Mucosa of descending colon (tissue), 3 donors: Measurements from ENCODE around the gene PDLIM1. TPM values are rescaled to one million over a fixed set of nuclear protein-coding genes. Genes with fewer than 3 reads are reported as not detected.

Experiments
- ATAC-seq: fragments of 200-7000 bp; cut with Tn5 transposase; one replicate; pipeline ENCODE4 v1.9.1; 2020; ENCODE audit warnings: mild to moderate bottlenecking, moderate library complexity
- DNase-seq, 3 donors: peaks; one replicate each; pipeline ENCODE4 v3.0.0-alpha.2; 2020
- H3K36me3 ChIP-seq: fragments of 200-600 bp; one replicate; pipeline ENCODE4 v1.8.0; 2021; ENCODE audit warnings: low read depth, mild to moderate bottlenecking
- H3K4me1 ChIP-seq: fragments of 200-600 bp; one replicate; pipeline ENCODE4 v1.8.0; 2021; ENCODE audit warnings: low read depth, mild to moderate bottlenecking
- H3K4me3 ChIP-seq: fragments of 200-600 bp; one replicate; pipeline ENCODE4 v1.8.0; 2021; ENCODE audit warnings: mild to moderate bottlenecking
- H3K9me3 ChIP-seq: fragments of 200-600 bp; one replicate; pipeline ENCODE4 v1.8.0; 2021; ENCODE audit warnings: mild to moderate bottlenecking
- intact Hi-C, 2 donors: fragments of 100-400 bp; cut with DNase I in 1 of 2; cut with micrococcal nuclease in 1 of 2; formaldehyde crosslinking; loops; one replicate each; pipeline versions ENCODE4 v1.11.0 to v1.11.1; 2022; cut with DNase I, micrococcal nuclease
- total RNA-seq, 3 donors: library from RNA; stranded (reverse); fragmentation: NEBNext Ultra II Directional in 2 of 3; extraction: Animal tissue kit (Norgen Biotek cat#: 25700) in 2 of 3; gene quantifications; one replicate each; pipeline versions ENCODE4 v1.2.1 to v1.2.4, GENCODE V29; 2021 to 2023
- TF ChIP-seq, protein P1 (sequence below): fragments of 200-600 bp; IDR thresholded peaks from one replicate; pipeline ENCODE4 v1.8.0; 2022; ENCODE audit warnings: antibody characterized with exemption, mild to moderate bottlenecking
- donor health status: DM: no; HTN: no; CAD: no; lungs with moderate emphysema.
- donor health status: DM: no; HTN: no; CAD: no.
- donor health status: DM: no; HTN: yes; CAD: no.

PDLIM1 gene
- total RNA-seq, 3 donors from 2014 or later, result 177 to 434 (median 373) TPM

DNA sequence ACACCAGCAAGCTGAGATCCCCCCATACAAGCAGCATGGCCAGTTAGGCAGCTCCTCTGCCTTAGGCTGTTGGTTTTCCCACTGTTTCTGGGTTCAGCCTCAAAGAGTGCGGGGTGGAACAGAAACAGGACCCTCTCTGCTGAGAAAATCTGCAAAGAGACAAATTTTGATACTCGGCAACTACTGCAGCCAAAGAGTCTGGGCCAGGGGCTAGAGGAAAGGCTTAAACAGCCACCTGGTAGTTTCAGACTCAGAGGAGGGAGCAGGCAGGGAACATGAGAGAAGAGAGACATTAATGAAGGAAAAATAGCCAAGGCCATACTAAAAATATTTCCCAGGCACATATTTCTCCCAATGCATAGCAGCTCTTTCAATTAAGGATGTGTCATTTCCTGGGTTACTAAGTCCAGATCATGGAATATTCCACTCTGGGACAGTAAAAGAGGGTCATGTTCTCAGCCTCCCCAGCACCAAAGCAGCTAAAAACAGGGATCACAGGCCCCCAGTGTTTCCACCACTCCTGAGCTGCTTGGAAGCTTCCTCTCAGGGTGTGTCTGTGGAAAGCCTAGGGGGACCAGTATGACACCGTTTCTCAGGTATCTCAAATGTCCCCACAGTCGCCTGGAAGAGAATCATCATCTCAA, 29.8 kb downstream of the PDLIM1 start:
- intact Hi-C loops, result no loop called here
- DNase-seq (no peak), ATAC-seq (no peak)
- TF ChIP-seq, protein P1, sequence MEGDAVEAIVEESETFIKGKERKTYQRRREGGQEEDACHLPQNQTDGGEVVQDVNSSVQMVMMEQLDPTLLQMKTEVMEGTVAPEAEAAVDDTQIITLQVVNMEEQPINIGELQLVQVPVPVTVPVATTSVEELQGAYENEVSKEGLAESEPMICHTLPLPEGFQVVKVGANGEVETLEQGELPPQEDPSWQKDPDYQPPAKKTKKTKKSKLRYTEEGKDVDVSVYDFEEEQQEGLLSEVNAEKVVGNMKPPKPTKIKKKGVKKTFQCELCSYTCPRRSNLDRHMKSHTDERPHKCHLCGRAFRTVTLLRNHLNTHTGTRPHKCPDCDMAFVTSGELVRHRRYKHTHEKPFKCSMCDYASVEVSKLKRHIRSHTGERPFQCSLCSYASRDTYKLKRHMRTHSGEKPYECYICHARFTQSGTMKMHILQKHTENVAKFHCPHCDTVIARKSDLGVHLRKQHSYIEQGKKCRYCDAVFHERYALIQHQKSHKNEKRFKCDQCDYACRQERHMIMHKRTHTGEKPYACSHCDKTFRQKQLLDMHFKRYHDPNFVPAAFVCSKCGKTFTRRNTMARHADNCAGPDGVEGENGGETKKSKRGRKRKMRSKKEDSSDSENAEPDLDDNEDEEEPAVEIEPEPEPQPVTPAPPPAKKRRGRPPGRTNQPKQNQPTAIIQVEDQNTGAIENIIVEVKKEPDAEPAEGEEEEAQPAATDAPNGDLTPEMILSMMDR, result no peak
- Histone ChIP-seq H3K9me3 (no peaks in the 10 kb centered on the region), H3K4me1 (peaks cover 9% of the 10 kb centered on the region), H3K36me3 (no peaks in the 10 kb centered on the region), H3K4me3 (no peak overlapping the region)

DNA sequence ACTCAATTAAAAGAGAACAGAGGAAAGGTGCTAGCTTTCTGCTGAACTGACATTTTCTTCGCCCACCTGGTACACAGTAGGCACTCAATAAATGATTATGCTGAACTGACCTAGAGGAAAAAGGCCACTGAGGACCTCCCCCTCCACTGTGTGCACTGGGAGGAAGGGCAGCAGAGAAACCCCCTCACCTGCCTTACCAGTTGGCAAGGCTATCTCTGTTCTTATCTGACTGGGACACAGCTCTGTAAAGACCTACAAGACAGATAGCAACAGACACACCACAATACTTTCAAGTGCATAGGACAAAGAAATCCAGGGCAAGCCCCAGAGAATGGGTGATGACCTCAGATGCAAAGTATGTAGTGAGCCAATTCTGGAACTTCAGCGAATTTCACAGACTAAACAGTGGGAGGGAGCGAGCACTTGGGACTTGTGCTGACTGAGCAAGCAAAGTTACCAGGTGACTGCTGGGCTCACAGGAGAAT, 30.4 kb downstream of the PDLIM1 start:
- no peak overlapping the region for H3K4me3 ChIP-seq
- no peak for DNase-seq
- intact Hi-C loops, result no loop called here
- peak; percentile 46 for ATAC-seq
- H3K4me1 ChIP-seq, result peaks cover 6% of the 10 kb centered on the region
- no peaks in the 10 kb centered on the region for H3K36me3 ChIP-seq
- no peaks in the 10 kb centered on the region for H3K9me3 ChIP-seq
- TF ChIP-seq, protein P1, result no peak

DNA sequence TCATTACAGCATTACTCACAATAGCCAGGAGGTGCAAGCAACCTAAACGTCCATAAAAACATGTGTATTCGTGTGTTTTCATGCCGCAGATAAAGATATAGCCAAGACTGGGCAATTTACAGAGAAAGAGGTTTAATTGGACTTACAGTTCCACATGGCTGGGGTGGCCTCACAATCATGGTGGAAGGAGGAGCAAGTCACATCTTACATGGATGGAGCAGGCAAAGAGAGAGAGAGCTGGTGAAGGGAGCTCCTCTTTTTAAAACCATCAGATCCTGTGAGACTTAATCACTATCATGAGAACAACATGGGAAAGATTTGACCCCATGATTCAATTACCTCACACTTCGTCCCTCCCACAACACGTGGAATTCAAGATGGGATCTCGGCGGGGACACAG, 33.0 kb downstream of the PDLIM1 start:
- intact Hi-C loops, result no loop called here
- no peak overlapping the region for H3K4me3 ChIP-seq
- H3K9me3 ChIP-seq, result no peaks in the 10 kb centered on the region
- DNase-seq (no peak), ATAC-seq (no peak)
- TF ChIP-seq, protein P1, result no peak
- peaks cover 9% of the 10 kb centered on the region for H3K4me1 ChIP-seq
- no peaks in the 10 kb centered on the region for H3K36me3 ChIP-seq

DNA sequence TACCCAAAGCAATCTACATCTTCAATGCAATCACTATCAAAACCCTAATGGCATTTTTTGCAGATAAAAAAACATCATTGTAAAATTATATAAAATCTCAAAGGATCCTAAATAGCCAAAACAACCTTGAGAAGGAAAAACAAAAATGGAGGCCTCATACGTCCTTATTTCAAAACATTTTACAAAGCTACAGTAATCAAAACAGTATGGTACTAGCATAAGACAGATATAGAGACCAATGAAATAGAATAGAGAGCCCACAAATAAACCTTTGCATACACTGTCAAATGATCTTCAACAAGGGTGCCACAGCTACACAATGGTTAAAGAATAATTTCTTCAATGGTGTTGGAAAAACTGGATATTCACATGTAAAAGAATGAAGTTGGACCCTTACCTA, 34.5 kb downstream of the PDLIM1 start:
- ATAC-seq (no peak), DNase-seq (no peak)
- Histone ChIP-seq H3K4me3 (no peak overlapping the region), H3K4me1 (peaks cover 9% of the 10 kb centered on the region), H3K9me3 (no peaks in the 10 kb centered on the region), H3K36me3 (no peaks in the 10 kb centered on the region)
- intact Hi-C loops, result no loop called here
- TF ChIP-seq, protein P1, result no peak

DNA sequence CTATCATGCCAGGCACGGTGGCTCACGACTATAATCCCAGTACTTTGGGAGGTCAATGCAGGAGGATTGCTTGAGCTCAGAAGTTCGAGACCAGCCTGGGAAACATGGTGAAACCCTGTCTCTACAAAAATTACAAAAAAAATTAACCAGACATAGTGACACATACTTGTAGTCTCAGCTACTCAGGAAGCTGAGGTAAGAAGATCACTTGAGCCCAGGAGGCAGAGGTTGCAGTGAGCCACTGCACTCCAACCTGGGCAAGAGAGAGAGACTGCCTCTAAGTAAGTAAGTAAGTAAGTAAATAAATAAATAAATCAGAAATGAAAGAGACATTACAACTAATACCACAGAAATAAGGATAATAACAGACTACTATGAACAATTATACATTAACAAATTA, 36.2 kb downstream of the PDLIM1 start:
- DNase-seq (no peak), ATAC-seq (no peak)
- Histone ChIP-seq H3K4me3 (no peak overlapping the region), H3K36me3 (no peaks in the 10 kb centered on the region), H3K9me3 (no peaks in the 10 kb centered on the region), H3K4me1 (peaks cover 6% of the 10 kb centered on the region)
- TF ChIP-seq, protein P1, result no peak
- intact Hi-C loops, result no loop called here

DNA sequence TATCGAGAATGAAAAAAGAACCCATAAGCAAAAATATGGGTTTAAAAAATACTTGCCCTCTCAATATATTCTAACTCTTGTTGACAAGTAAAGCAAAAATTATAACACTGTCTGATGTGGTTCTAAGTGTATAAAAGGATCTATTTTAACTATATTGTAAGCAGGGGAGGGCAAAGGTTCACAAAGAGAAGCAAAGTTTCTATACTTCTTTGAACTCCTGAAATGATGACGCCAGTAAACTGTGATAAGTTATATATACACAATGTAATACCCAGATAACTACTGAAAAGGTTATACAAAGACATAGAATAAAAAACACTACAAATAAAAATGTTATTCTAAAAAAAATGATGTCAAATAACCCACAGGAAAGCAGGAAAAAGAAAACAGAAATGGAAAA, 37.1 kb downstream of the PDLIM1 start:
- peaks cover 6% of the 10 kb centered on the region for H3K4me1 ChIP-seq
- no peak overlapping the region for H3K4me3 ChIP-seq
- no peak for ATAC-seq
- intact Hi-C loops, result no loop called here
- no peak for DNase-seq
- H3K36me3 ChIP-seq, result no peaks in the 10 kb centered on the region
- no peaks in the 10 kb centered on the region for H3K9me3 ChIP-seq
- TF ChIP-seq, protein P1, result no peak
